Left cardiac atrium (tissue), 4 donors: ENCODE data around the gene PKDCC. TPM values are rescaled to one million over a fixed set of nuclear protein-coding genes. Genes with fewer than 3 reads are reported as not detected.
A peak's percentile ranks its signal among the peaks of the same experiment; 100 is the strongest.

Experiments
- ATAC-seq, 2 donors: fragments of 200-7000 bp; cut with Tn5 transposase; one replicate each; pipeline ENCODE4 v1.9.1; 2020; ENCODE audit warnings: mild to moderate bottlenecking in 2 of 2, moderate library complexity in 2 of 2
- DNase-seq: peaks from one replicate; pipeline ENCODE4 v3.0.0-alpha.2; 2020
- intact Hi-C, 2 donors: fragments of 100-400 bp; cut with DNase I; formaldehyde crosslinking; loops; one replicate each; pipeline versions ENCODE4 v1.14.1 to v1.15.1; 2022 to 2023
- total RNA-seq, 2 donors: library from RNA; stranded (reverse); fragmentation: NEBNext Ultra II Directional; extraction: Animal tissue kit (Norgen Biotek cat#: 25700); gene quantifications; one replicate each; pipeline ENCODE4 v1.2.1, GENCODE V29; 2021
- donor health status: DM: no; HTN: yes; CAD: no.
- donor health status: DM: no; HTN: yes; CAD: no; lungs with severe emphysema.
- donor health status: DM: yes; HTN: yes; CAD: no.
- donor health status: Dilated cardiomyopathy.

Gene PKDCC
- total RNA-seq, 2 donors from 2014 or later = 138 to 209 TPM

- ATAC-seq (peak in 1 of 2 donors; percentile 3), DNase-seq (no peak)
- intact Hi-C loops = loop anchor here in 1 of 2 donors (10.0 kb wide), 1 partner anchor 81 kb away; no protein-coding TSS in a partner anchor
These were observed 1.7 kb upstream of the PKDCC start for GRCh38 chr2:42045848-42046748.

DNA sequence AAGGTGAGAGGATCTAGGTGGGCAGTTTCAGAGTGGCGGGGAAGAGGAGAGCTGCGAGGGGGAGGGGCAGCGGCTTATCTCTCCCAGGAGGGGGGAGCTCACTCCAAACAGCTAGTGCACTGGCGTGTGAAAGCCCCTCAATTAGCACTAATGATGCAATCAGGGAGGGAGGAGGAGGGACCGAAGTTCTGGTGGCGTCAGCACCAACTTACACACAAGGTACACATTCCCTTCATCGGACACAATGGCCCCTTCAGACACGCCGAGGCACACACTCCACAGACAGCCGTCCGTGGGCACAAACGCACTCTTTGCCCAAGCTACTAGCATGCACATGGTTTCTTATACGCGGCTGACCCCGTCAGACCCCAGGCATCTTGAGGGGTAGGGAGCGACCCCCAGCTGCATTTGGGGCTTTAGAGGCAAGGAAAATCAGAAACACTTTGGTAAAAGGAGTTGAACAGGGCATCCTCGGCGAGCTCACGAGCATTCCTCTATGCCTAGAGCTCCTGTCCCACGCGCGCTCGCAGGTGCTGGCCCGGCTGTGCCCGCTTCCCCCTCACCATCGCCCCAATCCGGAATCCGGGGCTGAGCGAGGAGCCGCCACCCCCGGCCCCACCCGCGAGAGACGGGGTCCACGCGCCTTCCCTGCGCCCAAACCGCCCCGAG lies 868 bp upstream of the PKDCC start:
- peak; percentile 50 for DNase-seq
- peak; percentile 0 to 6 for ATAC-seq
- intact Hi-C loops = loop anchor here in 1 of 2 donors (10.0 kb wide), 1 partner anchor 82 kb away; no protein-coding TSS in a partner anchor

DNA sequence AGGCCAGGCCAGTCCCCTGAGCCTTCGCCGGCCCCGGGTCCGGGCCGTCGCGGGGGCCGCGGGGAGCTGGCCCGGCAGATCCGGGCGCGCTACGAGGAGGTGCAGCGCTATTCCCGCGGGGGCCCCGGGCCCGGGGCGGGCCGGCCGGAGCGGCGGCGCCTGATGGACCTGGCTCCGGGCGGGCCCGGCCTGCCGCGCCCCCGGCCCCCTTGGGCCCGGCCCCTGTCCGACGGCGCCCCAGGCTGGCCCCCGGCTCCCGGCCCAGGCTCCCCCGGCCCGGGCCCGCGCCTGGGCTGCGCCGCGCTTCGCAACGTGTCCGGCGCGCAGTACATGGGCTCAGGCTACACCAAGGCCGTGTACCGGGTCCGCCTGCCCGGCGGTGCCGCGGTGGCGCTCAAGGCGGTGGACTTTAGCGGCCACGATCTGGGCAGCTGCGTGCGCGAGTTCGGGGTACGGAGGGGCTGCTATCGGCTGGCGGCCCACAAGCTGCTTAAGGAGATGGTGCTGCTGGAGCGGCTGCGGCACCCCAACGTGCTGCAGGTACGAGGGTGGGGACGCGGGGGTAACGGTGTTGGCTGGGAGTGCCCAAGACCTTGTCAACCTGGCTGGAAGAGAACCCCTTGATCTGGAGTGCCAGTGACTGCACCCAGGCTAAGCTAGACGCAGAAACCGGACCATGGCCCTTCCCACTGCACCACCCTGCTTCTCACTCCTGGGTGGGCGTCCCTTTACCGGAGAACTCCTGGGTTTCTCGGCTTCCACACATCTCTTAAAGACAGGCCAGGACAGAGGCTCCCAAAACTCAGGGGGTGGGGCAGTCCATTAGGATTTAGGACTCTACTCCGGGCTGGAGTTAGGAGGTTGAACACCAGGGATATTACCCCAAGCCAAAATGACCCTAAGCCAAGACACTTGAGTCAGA lies 739 bp downstream of the PKDCC start:
- DNase-seq (peak; percentile 40), ATAC-seq (peak in 1 of 2 donors; percentile 26)
- intact Hi-C loops = loop anchor here in 1 of 2 donors (10.0 kb wide), 1 partner anchor 84 kb away; no protein-coding TSS in a partner anchor

DNA sequence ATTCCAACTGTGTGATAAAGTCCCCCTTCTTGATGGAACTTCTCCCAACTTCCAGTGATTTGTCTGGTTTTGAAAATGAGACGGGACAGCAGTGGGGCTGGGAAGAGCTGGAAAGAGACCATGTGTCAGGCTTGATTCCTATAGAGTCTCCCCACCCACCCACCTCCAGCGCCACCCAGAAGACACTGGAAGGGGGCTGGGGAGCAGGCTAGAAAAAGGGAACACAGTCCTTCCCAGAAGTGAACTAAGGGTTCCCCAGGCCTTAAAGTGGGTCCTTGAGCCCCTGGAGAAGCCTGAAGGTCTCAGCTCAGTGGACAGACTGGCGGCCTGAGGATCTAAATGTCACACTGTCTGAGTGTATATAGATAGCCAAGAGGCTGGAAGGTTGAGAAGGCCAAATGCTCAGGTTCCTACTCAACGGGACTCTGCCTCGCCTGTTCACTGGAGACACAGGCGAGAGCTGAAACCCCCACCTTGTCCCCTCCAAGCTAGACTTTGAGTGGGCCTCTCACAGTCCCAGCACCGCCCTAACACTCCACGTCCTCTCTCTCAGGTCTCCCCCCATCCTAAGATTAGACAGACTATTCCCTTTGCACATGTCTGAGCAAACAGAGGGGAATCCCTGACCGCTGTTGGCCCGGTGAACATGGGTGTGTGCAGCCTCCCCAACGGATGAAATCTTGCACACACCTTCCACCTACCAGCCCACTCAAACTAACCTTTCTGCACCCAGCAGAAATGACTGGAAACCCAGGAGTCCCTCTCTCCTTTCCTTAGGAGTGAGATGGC lies 1.6 kb downstream of the PKDCC start:
- ATAC-seq = no peak
- intact Hi-C loops = loop anchor here (5.0 to 10.0 kb wide), 3 partner anchors 85 to 122 kb away; no protein-coding TSS in a partner anchor
- no peak for DNase-seq

DNA sequence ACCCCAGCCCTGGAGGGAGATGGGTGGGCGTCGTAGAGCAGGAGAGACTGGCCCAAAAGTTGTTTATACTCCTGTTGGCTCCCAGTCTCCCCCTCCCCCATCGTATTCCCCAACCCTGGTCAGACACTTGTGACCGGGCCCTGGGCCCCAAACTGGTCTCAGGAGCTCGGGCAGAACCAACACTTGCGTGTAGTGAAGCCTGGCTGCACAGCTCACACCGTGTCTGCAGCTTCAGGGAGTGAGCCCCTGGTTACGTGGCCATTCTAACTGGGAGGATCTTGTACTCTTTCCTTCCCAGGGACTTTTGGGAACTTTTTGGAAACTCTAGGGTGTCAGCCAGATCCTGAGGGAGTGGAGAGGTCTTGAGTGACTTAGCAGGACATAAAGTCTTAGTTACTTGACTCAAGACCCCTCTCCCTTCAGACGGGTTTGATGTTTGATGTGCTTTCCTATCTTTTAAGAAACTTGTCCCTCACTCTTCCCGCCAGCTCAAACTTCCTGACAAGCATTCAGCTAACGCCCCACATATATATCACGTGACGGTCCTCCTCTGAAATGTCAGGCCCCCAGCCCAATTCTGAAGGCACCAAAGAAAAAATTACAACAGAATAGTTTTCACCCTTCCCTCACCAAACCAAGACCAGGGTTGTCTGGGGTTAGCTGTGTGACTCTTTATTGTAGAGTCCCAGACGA lies 2.3 kb downstream of the PKDCC start:
- intact Hi-C loops = loop anchor here in 1 of 2 donors (5.0 kb wide), 2 partner anchors 103 to 123 kb away; no protein-coding TSS in a partner anchor
- DNase-seq (no peak), ATAC-seq (no peak)

GRCh38 chr2:42050703-42051542 lies 3.1 kb downstream of the PKDCC start:
- ATAC-seq = no peak
- intact Hi-C loops = loop anchor here in 1 of 2 donors (5.0 kb wide), 2 partner anchors 104 to 124 kb away; no protein-coding TSS in a partner anchor
- DNase-seq = no peak

DNA sequence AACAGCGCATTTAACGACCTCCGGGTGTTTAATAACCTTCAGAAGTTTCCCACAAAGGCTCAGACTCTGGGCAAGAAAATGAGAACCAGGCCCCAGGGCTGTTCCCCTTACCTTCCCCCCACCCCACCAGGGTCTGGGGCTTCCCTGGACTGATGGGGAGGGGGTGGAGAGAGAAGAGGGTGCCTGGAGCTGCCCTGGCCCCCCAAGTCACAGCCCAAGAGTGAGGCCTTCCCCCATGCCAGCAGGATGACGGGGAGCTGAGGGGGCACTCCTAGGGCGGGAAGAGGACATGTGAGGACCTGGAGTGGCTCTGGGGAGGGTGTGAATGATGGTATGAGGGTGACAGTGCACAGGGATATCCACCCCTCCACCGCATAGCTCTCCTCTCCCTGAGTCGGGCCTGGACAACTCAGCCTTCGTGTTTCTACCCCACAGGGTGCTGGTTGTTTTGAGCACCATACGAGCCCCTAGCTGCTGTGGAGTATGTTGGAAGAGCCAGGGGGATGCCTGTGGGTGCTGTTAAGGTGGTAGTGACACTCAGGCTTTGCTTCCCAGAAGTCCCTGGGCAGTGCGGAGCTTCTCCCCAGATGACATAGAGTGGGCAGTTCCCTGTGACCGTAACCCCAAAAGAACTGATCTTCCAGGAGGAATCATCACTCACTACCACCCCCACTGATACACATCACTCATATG lies 3.9 kb downstream of the PKDCC start:
- intact Hi-C loops = loop anchor here in 1 of 2 donors (5.0 kb wide), 2 partner anchors 104 to 124 kb away; no protein-coding TSS in a partner anchor
- DNase-seq = no peak
- no peak for ATAC-seq

GRCh38 chr2:42052702-42053481 lies 5.1 kb downstream of the PKDCC start:
- peak; percentile 60 for DNase-seq
- intact Hi-C loops = loop anchor here in 1 of 2 donors (5.0 kb wide), 2 partner anchors 106 to 126 kb away; no protein-coding TSS in a partner anchor
- peak; percentile 10 to 49 for ATAC-seq

GRCh38 chr2:42053482-42053790 lies 5.6 kb downstream of the PKDCC start:
- DNase-seq = no peak
- ATAC-seq = no peak
- intact Hi-C loops = loop anchor here in 1 of 2 donors (5.0 kb wide), 2 partner anchors 106 to 126 kb away; no protein-coding TSS in a partner anchor

DNA sequence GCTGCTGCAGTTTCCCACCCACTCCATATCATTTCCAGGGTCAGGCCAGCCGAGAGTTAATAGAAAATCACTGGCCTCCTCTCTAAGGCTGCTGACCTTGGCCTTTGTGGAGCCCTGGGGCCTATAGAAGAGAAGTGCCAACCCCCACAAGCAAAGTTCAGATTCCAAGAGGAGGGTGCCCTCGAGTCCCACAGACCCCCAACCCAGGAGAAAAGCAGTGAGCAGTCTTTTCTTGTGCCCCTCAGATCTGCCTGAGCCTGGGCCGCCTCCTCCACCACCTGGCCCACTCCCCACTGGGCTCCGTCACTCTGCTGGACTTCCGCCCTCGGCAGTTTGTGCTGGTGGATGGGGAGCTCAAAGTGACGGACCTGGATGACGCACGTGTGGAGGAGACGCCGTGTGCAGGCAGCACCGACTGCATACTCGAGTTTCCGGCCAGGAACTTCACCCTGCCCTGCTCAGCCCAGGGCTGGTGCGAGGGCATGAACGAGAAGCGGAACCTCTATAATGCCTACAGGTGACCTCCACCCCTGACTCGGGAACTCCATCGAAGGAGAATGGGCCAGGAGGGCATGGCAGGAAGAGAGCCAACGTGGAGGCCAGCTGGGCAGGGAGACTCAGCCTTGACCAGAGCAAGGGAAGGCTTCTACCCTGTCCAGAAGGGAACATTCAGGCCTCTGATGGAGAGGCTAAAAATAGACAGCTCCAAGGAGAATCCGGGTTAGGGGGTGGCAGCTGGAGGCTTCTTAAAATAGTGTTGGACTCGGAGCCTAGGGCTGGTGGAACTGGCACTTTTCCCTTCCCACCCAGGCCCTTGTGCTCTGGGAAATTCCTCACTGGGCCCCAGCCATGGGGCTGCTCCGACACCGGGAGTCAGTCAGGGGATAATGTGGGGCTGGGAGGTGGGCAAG lies 6.2 kb downstream of the PKDCC start:
- ATAC-seq = peak; percentile 64 to 67
- intact Hi-C loops = loop anchor here in 1 of 2 donors (5.0 kb wide), 2 partner anchors 107 to 127 kb away; no protein-coding TSS in a partner anchor
- DNase-seq = peak; percentile 64

- intact Hi-C loops = loop anchor here in 1 of 2 donors (5.0 kb wide), 2 partner anchors 108 to 128 kb away; no protein-coding TSS in a partner anchor
- no peak for DNase-seq
- no peak for ATAC-seq
These were observed 7.1 kb downstream of the PKDCC start for GRCh38 chr2:42054714-42055430.

GRCh38 chr2:42055573-42056514 lies 8.0 kb downstream of the PKDCC start:
- intact Hi-C loops = no loop called here
- DNase-seq (no peak), ATAC-seq (no peak)
